ENCODE measurements around the gene PLCB2.
A peak's percentile ranks its signal among the peaks of the same experiment; 100 is the strongest.

PLCB2 gene

DNA sequence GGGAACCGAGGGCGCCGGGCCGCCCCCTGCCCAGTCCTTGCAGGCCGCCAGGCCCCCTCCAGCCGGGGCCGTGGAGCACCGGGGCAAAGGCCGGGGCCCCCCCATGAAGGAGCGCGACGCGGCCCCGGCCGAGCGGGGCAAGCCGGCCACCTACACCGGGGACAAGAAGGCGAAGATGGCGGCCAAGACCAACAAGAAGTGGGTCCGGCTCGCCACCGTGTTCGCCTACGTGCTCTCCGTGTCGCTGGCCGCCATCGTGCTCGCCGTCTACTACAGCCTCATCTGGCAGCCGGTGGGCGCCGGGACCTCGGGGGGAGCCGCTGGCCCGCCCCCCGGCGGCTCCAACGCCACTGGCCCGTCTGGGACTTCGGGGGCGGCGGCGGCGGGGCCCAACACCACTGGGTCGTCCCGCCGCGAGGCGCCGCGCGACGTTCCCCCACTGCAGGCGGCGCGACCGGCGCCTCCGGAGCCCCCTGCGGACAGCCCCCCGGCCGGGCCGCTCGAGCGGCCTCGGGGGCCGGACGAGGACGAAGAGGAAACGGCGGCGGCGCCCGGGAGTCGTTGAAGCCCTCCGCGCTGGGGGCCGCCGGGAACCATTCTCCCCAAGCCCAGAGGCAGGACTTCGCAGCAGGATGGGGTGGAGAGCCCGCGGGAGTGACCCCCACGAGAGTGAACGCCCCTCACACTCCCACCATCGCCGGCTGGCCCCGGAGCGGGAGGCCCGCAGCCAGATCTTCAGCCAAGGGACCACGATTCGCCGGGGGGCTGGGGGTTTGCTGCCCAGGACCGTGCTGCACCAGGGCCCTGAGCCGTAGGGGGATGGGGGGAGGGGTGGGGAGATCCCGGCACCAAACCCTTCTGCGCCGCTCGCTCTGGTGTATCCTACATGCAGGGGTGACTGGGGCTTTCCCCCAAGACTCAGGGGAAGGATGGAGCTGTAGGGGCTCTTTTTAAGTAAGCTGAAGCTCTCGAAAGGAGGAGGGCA lies 16.5 kb upstream of the PLCB2 start:
- DNase-seq, result no peak

DNA sequence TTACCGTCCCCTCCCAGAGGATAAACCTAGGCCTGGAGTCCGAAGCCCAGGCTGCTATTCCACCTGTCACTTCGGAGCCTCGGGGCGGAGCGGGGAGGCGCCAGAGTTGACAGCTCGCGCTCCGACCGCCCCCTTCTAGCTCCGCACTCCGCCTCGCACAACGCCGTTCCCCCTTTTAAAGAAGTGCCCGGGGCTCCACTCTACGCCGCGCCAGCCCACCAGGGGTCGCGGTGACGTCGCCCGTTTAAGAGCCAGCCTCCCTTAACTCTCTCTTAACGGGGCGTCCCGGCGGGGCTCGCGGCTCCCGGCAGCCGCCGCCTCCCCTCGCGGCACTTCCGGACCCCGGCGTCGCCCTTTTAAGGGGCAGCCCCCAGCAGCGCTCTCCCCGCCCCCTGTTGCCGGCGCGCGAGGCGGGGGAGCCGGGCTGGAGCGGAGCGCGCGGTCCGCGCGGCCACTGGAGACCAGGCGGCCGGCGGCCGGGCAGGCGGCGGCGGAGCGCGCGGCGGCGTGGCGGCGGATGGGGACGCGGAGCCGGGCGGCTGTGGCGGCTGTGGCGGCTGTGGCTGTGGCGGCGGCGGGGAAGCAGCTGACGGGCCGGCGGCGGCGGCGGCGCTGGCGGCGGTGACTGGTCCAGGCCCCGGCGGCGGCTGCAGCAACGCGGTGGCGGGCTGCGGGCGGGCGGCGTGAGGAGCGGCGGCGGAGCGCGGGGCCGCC lies 15.7 kb upstream of the PLCB2 start, which contains the start of gene INAFM2:
INAFM2 (plus strand) TSS at position 454 of the 714 bp plus-strand sequence. CDS start 364 bp downstream, outside the sequence.
- DNase-seq, result peak; percentile 97

DNA sequence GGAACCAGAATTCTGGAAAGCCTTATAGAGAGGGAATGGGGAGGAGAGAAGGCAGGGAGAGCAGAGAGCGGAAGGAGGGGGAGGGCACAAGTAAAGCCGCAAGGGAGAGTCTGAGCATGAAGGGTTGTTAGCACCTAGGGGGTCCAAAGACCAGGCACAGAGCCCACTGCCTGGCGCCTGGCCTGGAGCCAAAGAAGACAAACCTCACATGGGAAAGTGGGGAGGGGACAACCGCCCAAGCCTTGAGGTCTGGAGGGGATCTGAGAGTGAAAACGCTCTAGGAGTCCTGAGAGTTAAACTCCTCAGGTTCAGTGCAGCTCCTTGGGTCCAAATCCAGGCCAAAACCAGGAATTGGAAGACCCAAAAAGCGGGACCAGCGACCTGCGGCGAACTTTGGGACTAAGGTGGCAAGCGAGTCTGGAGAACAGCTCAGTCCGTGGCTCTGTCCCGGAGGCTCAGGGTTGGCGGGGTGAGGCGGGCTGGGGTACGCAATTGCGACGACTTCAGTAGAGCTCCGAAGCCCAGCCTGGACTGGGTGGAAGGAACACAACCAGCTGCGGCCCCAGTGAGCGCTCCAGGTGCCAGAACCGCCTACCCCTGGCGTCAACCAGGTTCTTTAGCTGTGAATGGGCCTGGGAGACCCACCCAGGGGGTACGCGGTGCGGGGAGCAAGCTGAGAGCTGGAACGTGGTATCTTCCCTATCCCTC lies 14.9 kb upstream of the PLCB2 start:
- DNase-seq, result peak; percentile 67

DNA sequence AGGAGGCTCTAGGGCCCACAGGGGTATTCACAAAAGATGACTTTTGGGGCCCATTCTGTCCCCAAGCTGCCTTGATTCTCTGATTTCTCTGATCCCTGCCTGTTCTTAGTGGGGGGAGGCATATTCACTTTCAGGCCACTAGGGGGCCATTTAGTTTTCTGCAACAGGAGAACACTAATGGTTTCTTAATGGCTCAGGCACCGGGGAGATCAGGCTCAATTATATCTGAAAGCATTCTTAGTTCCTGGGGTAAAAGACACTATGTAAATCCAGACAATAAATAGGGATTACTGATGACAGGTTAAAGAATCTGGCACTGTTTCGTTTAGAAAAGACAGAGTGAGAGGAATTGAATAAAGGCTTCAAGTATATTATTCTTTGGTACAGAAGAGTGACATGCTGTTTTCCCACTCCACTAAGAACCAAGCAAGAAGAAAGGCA lies 13.2 kb upstream of the PLCB2 start:
- DNase-seq, result peak; percentile 63

DNA sequence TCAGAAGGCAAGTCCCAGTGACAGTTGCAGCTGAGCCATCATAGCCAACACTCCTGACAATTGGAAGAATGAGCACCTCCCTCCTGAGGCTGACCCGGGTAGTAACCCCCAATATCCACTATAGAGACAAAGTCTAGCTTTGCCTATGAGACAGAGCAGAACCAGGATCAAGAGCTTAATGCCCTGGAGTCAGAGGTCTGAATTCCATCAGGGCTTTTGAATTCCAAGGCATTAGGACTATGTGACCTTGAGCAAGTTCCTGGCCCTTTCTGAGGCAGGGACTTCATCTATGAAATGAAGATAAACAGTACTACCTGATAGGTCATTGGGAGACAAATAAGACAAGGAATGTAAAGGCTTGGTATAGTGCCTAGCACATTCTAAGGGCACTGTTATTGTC lies 12.7 kb upstream of the PLCB2 start:
- no peak for DNase-seq

DNA sequence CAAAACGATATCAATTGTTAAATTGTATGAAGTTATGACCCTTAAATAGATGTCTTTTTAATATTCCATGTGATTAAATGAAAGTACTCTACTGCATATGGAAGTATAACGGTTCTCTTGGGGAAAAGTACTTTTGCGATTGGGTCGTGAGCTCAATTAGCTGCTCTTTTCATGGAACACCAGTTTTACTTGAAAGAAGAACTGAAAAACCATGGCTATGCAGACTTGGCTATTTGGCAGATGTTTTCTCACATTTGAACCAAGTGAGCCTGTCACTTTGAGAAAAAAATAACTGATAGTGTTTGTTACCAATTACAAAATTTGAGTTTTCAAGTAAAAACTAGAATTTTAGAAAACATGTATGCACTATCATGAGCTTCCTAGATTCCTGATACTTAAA lies 9.8 kb upstream of the PLCB2 start:
- no peak for DNase-seq

DNA sequence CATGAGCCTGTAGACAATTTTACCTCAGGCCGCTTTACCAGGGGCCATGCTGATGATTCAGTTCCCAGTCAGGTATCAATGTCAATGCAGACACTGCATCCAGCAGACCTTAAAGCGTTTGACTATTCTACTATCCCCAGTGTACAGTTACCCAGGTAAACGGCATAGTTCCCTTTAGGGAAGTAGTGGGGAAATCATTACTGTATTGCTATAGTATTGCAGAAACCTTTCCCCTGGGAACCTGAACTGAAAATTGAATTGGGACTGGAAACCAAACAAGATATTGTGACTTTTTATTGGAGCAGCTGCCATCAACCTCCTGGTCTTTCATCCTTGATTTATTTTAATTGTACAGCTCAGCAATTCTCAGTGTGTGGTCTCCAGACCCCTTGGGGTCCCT lies 9.2 kb upstream of the PLCB2 start:
- no peak for DNase-seq

DNA sequence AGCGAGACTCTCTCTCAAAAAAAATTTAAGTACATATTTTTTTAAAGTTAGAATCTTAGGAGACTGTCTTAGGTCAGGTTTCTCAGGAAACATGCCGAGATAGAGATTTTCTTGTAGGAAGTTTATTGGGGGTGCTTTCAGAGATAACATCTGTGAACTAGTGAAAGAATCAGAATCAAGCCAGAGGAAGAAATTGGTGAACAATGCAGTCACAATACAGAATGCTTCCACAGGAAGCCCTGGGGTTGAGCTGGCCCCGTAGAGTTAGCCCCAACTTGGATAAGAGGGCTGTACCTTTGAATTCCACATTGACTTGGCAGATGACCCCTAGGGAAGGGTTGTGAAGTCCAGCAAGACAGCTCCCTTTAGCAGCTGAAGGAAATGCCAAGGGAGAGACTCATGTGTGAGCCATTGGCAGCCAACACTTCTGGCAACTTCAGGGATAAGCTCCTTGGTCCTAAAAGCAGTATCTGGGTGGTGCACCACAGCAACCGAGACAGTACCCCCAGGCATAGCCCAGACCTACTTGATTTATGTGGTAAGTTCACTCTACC lies 7.1 kb upstream of the PLCB2 start:
- DNase-seq, result peak; percentile 29

DNA sequence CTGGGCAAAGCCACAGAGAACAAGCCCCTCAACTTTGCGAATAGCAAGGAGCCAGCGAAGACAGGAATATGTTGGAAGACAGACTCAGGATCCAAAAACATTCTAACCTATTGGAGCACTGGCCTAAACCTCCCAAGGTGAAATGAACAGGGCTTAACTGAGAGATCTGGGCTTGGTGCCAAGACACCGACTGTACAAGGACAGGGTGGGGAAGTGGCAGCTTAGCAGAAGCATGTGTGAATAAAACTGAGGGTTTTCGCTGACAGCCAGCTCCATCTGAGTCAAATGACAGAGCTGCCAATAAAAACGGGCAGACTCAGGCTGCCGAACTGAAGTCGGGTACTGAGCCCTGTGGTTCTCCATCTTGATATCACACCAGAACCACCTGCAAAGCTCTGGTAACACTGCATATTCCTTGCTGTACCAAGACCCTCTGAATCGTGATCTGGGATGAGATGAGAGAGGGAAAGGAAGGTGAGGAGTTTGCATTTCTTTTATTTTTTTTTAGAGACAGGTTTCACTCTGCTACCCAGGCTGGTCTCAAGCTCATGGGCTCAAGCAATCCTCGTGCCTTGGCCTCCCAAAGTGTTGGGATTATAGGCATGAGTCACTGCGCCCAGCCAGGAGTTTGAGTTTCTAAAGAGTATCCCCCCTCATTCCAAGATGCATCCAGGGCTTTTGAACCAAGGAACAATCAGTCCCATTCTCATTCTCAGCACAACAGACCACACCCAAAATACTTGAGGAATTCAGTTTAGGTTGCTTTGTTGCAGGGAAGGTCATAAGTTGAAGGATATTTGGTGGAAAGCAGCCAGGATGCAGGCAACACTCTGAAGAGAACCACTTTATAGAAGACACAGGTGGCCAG lies 6.0 kb upstream of the PLCB2 start:
- peak; percentile 48 for DNase-seq

DNA sequence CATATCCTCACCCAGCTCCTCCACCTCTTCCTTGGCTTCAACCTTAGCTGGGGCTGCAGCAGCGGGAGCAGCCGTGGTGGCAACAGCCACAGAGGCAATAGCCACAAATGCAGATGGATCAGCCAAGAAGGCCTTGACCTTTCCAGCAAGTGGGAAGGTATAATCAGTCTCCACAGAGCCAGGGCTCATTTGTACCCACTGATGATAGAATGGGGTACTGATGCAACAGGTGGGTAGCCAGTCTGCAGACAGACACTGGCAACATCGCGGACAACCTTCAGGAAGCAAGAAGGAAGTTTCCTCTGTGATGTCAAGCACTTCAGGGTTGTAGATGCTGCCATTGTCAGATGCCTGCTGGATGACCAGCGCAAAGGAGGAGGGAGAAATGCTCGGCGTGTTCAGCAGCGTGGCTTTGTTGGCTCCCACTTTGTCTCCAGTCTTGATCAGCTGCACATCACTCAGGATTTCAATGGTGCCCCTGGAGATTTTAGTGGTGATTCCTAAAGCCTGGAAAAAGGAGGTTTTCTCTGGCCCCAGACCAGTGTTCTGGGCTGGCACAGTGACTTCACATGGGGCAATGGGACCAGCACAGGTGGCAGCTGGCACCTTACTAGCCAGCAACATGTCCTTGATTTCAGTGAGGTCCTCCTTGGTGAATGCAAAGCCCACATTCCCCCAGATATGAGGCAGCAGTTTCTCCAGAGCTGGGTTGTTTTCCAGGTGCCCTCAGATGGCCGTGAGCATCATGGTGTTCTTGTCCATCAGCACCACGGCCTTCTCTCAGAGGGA lies 4.8 kb upstream of the PLCB2 start:
- DNase-seq, result no peak

DNA sequence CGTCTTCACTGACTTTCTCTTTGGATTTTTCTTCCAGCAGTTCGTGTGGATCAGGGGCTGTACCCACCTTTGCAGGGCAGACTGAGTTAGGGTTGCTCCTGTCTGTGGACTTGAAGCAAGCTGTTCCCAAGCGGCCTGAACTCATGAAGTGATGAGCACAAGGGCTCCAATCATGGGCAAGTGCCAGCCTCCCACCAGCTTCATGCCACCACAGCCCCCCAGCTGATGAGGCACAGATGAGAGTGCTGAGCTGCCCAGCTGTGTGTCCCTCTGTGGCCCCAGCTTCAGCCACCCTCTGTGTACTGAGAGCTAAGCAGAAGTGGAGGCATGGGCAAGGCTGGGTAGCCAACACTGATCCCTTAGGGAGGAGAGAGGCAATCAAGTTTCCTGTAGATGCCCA lies 3.3 kb upstream of the PLCB2 start:
- DNase-seq, result no peak

DNA sequence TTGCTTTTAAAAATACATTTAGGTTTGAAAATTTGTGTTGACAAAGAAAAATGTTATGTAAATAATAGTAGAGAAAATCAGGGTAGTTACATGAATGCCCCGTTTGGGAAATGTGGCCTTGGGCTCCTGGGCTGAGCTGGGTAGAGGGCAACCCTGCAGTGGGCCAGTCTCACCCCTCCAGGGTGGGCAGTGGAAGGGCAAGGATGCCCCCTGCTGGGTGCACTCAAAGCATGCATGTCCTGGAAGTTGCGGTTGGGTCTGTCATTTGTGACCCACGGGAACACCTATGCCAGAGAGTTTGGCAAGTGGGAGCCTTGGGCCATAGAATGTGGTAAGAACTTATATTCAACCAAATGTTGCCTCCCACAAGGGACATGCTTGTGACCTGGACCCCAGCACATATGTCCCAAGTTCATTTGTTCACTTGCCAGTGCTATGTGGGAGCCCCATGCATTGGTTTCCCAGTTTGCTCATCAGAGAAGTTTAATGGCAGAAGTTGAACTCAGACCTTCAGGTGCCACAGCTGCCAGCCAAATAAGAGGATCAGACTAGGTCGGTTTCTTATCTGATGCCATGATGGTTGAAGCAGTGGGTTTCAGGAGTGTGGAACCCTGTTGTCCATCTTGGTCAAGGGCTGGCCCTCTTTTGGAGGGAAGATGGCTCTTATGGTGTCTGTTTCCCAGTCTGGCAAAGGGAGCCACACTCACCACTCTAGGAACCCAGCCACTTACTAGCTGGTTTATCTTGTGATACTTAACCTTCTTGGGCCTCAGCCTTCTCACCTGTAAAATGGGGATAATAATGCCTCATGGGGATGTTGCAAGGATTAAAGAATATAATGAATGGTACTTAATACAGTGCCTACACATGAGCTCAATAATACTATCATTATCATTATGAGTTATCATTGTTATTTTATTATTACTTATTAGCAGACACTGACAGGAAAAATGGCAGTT lies 2.5 kb upstream of the PLCB2 start:
- DNase-seq, result peak; percentile 33

DNA sequence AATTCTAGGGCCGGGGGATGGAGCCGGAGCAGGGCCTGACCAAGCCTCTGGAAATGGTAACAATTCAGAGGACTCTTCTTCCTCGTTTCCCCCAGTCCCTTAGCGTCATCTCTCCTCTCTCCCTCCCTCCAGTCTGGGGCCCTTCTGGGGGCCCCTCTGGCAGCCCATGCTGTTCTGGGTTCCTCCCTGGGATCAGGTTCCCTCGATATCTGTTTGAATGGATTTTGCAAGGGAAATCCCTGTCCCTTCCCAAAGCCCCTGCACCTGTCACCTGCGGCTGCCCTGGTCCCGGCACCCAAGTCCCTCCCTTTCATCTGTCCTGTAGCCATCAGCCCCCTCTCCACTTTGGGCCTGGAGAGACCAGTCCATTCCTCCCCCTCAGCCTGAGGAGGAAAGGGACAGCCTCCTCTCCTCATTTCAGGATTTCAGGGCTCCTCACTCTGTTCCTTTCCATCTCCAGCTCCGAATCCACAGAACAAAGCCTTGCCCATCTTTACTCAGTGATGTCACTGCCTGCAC lies 1.7 kb upstream of the PLCB2 start:
- DNase-seq, result no peak

DNA sequence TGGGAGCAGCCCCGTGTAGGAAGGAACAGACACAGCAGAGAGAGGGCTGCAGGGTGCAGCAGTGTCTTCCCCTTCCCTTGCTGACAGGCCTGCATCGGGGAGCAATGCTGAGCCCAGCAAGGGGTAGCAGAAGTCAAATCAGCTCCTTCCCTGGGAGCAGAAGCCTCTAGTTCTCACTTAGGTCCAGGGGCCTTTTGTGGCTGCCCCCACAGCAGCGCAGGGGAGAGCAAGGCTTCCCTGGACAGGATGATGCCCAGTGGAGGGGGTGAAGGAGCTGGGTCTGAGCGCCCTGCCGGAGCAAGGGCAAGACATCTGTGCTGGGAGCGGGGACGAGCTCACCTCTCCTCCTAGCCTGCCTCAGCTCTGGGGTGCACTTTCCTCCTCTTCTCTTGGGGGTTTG lies 827 bp downstream of the PLCB2 start:
- DNase-seq, result no peak

DNA sequence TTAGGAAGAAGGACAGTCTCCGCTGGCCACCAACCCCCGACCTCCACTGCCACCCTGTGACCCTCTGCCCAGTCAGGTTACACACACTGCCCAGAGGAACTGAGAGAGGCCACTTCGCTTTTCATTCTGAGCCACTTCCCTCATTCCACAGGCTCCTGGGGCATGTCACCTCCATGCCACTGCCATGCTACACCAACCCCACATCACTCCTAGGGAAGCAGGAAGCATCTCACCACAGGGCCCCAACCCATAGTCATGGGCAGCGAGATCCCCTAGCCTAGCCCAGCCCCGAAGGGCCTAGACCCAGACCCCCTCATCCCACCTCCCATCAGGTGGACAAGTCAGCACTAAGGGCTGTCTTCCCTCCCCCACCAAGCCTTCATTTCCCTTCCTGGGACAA lies 1.4 kb downstream of the PLCB2 start:
- no peak for DNase-seq

DNA sequence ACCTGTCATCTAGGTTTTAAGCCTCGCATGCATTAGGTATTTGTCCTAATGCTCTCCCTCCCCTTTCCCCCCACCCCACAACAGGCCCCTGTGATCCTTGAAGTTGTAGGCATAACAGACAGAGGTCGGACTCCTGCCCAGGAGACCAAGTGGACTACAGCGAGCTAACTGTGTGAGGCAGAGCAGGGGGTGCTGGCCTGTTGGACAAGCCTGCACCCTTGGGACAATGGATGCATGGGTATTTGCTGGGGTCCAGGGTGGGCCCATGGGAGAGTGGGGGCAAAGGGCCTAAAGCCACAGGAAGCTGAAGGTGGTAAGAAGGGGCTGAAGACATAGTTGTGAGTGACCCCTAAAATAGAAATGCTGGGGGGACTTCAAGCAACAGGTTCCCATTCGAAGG lies 2.5 kb downstream of the PLCB2 start:
- DNase-seq, result no peak

DNA sequence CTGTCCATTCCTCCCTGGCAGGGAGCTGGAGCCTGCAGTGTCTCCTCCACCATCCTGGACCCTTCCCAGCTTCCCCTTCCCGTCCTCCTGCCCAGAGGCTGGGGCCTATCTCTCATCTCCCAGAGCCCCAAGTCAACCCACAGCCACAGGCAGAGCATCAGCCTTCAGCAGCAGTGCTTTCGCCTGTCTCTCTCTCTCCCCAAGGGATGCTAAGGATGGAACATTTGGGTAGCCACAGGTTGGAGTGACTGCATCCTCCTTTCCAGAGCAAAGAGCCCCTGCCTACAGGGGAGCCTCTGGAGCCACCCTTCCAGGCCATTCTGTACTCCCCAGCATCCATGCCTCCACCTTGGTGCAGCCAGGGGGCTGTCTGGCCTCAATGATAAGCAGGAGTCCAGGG lies 4.2 kb downstream of the PLCB2 start:
- no peak for DNase-seq

DNA sequence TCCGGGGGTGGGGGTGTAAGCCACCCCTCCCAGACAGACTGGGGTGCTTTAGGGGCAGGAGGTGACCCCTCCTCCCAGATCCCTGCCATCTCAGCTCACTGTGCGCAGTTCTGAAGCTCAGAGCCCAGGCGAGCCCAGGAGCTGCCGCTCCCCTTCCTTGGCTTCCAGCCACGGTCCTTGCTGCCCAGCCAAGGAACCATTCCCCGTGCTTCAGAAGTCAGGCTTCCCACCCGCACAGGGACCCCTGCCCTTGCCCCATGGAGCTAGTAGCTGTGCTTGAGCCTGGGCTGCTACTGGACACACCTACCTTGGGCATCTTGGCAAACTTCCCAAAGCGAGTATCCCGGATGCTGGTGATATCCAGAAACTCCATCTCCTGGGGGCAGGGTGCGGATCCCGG lies 4.8 kb downstream of the PLCB2 start:
- DNase-seq, result no peak

DNA sequence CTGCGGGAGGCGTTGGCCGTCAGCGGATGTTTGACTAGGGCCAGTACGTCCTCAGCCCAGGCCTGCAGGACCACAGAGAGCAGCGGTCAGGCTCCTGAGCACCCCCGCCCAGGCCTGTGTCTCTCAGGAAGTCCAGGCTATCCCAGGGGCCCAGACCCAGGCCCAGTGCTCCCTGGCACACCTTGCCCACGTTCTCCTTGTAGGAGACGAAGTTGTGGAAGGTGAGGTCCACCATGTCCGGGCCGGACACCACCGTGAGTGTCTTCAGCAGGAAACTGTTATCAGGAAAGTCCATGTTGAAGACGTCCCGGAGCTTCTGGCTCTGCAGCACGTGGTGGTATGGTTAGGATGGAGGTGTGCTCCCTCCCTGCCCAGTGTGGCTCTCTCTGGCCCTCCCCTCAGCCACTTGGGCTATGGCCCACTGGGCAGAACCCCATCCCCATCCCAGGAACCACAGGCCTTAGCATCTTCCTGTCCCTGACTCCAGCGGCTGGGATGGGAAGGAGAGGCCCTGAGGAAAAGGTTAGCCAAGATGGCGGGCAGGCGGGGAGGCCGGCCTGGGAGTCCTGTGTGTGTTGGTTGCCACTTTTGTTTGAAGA lies 5.3 kb downstream of the PLCB2 start:
- no peak for DNase-seq

All from fibroblast of skin of right quadriceps (primary cell).